ENCODE measurements around the gene SLC30A1. TPM values are rescaled to one million over a fixed set of nuclear protein-coding genes. Genes with fewer than 3 reads are reported as not detected.

Gene SLC30A1
- total and polyA plus RNA-seq, 2 donors from 2014 or later: 8.2 to 37.7 TPM

DNA sequence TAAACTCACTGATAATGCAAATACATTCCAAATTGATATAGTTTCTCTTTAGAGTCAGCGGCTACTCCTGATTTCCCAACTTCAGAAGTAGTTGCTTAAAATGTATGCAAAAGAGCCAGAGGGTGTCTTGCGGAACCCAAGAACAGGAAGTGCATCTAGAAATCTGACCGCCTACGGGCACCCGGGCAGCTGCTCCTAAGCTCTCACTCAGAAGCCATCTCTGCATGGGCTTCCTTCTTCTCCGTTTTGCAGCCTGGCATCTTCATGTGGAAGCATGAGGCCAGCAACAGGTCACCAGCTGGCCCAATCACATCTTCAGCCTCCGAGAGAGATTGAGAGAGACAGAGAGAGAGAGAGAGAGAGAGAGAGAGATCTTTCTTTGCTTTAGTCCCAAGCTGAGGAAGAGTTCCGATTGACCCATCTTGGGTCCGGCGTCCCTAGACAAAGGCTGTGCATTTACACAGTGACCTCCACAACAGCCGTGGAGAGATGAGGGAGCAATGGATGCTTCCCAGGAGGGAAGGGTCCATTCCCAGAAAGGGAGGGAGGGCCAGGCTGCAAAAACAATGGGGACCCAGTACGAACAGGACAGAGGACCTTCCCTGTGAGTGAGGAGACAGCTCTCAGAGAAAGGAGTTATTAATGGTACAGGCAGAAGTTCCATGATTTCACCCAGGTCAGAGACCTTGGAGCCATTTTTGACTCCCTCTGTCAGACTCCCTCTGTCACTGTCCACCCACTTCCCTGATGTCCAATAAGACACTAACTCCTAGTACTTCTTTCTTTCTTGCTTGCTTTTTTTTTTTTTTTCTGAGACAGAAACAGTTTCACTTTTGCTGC lies 28.2 kb upstream of the SLC30A1 start:
- intact Hi-C loops (cut with DNase I): no loop called here
- H3K27ac ChIP-seq (ENCODE audit: low read depth in 2 of 2, low read length in 2 of 2): no peak overlapping the region
- no peaks in the 10 kb centered on the region for H3K4me1 ChIP-seq (ENCODE audit: control insufficient read depth in 2 of 3, insufficient read depth in 2 of 3, low read depth in 1 of 3, low read length in 3 of 3)
- FAIRE-seq (no peak), DNase-seq (no peak)
- no peak overlapping the region for H3K9ac ChIP-seq (ENCODE audit: low read length in 3 of 3)
- H3K4me3 ChIP-seq (ENCODE audit: low read length in 3 of 3): no peak overlapping the region
- no peaks in the 10 kb centered on the region for H3K36me3 ChIP-seq (ENCODE audit: control insufficient read depth in 2 of 3, insufficient read depth in 3 of 3, low read length in 3 of 3)
- no peaks in the 10 kb centered on the region for H3K9me3 ChIP-seq (ENCODE audit: control insufficient read depth in 2 of 3, insufficient read depth in 1 of 3, low read length in 3 of 3)
- H3K27me3 ChIP-seq (ENCODE audit: control insufficient read depth, insufficient read depth, low read length): no peaks in the 10 kb centered on the region
- TF ChIP-seq, protein P1, sequence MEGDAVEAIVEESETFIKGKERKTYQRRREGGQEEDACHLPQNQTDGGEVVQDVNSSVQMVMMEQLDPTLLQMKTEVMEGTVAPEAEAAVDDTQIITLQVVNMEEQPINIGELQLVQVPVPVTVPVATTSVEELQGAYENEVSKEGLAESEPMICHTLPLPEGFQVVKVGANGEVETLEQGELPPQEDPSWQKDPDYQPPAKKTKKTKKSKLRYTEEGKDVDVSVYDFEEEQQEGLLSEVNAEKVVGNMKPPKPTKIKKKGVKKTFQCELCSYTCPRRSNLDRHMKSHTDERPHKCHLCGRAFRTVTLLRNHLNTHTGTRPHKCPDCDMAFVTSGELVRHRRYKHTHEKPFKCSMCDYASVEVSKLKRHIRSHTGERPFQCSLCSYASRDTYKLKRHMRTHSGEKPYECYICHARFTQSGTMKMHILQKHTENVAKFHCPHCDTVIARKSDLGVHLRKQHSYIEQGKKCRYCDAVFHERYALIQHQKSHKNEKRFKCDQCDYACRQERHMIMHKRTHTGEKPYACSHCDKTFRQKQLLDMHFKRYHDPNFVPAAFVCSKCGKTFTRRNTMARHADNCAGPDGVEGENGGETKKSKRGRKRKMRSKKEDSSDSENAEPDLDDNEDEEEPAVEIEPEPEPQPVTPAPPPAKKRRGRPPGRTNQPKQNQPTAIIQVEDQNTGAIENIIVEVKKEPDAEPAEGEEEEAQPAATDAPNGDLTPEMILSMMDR (IDR thresholded peaks at IDR 0.05; ENCODE audit: borderline replicate concordance, extremely low read depth, insufficient read depth): no peak

DNA sequence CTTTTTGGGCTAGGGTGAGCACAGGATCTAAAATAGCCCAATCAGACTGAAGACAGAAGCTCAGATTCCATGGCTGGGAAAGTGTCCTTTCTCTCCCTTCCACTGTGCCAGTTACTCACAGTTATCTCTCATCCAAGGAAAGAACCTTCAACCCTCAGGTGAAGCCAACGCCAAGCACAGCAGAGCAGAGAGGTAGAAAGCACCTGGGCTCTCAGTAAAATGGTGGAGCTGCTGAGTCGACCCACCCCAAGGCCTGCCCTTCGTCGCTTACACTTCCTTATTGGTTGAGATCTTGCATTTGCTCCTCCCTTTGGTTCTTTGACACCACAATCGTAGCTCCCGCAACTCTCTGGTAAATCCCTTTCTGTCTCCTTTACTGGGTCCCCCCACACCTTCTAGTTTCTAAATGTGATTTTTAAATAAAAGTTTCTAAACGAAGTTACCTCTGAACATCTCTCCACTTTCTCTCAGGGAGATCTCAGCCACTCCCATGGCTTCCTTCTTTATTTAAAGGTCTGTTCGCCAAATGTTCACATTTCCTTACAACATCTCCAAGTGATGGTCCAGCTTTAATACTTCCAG lies 27.5 kb upstream of the SLC30A1 start:
- FAIRE-seq (no peak), DNase-seq (no peak)
- Histone ChIP-seq H3K9ac (ENCODE audit: low read length in 3 of 3) (no peak overlapping the region), H3K4me3 (ENCODE audit: low read length in 3 of 3) (no peak overlapping the region), H3K9me3 (ENCODE audit: control insufficient read depth in 2 of 3, insufficient read depth in 1 of 3, low read length in 3 of 3) (no peaks in the 10 kb centered on the region), H3K36me3 (ENCODE audit: control insufficient read depth in 2 of 3, insufficient read depth in 3 of 3, low read length in 3 of 3) (no peaks in the 10 kb centered on the region), H3K4me1 (ENCODE audit: control insufficient read depth in 2 of 3, insufficient read depth in 2 of 3, low read depth in 1 of 3, low read length in 3 of 3) (no peaks in the 10 kb centered on the region), H3K27me3 (ENCODE audit: control insufficient read depth, insufficient read depth, low read length) (no peaks in the 10 kb centered on the region), H3K27ac (ENCODE audit: low read depth in 2 of 2, low read length in 2 of 2) (no peak overlapping the region)
- TF ChIP-seq, protein P1 (IDR thresholded peaks at IDR 0.05; ENCODE audit: borderline replicate concordance, extremely low read depth, insufficient read depth): no peak
- intact Hi-C loops (cut with DNase I): no loop called here

DNA sequence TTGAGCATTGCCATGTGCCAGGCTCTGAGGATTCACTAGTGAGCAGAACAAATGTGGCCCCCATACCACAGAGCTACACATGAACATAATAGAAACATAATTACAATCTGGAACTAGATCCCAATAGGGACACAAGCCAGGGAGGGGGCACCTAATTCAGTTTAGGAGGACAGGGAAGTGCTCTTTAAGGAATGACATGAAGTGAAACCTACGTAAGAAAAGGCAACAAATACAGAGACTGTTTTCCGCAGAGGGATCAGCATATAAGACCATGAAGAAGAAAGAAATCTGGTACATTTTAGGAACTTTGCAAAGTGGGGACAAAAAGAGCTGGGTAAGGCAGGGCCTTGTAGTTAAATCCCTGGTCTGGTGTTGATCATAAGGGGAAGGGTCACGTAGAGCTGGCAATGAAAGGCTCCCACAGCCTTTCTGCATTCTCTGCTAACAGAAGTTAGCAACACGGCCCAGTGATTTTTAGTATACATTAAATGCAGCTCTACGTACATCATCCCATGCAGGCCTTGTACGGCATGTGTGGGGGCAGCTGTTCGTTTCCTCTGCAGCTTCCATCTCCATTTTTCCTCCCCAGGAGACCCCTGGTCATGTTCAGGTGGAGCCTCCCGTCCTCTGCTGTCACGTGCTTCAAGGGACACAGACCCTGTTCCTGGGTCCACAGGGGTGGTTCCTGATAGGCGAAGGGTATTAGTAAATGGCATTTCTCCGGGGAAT lies 26.8 kb upstream of the SLC30A1 start:
- no peak overlapping the region for H3K9ac ChIP-seq (ENCODE audit: low read length in 3 of 3)
- intact Hi-C loops (cut with DNase I): no loop called here
- FAIRE-seq: no peak

More for the DNA sequence above, 26.8 kb upstream of the SLC30A1 start:
- H3K4me3 ChIP-seq (ENCODE audit: low read length in 3 of 3): no peak overlapping the region
- no peaks in the 10 kb centered on the region for H3K27me3 ChIP-seq (ENCODE audit: control insufficient read depth, insufficient read depth, low read length)
- no peak overlapping the region for H3K27ac ChIP-seq (ENCODE audit: low read depth in 2 of 2, low read length in 2 of 2)
- TF ChIP-seq, protein P1 (IDR thresholded peaks at IDR 0.05; ENCODE audit: borderline replicate concordance, extremely low read depth, insufficient read depth): no peak
- DNase-seq: peak in 3 of 5 donors; percentile 25 to 40 (median 32)
- no peaks in the 10 kb centered on the region for H3K4me1 ChIP-seq (ENCODE audit: control insufficient read depth in 2 of 3, insufficient read depth in 2 of 3, low read depth in 1 of 3, low read length in 3 of 3)
- no peaks in the 10 kb centered on the region for H3K9me3 ChIP-seq (ENCODE audit: control insufficient read depth in 2 of 3, insufficient read depth in 1 of 3, low read length in 3 of 3)
- no peaks in the 10 kb centered on the region for H3K36me3 ChIP-seq (ENCODE audit: control insufficient read depth in 2 of 3, insufficient read depth in 3 of 3, low read length in 3 of 3)

Data from kidney (tissue), 14 donors.